ENCODE data around the gene CR1L.
"Not testable (repeated sequence)": the region's sequence is repeated elsewhere in the genome, so short reads cannot be mapped to it uniquely, and the experiment has no call there.

Gene CR1L

GRCh38 chr1:207747627-207748492 is 102.9 kb downstream of the CR1L start:
- DNase-seq: no peak

GRCh38 chr1:207748737-207749528 is 104.0 kb downstream of the CR1L start:
- DNase-seq: no peak

GRCh38 chr1:207750631-207751305 is 105.8 kb downstream of the CR1L start:
- no peak for DNase-seq

- DNase-seq: not testable (repeated sequence)
Measured at GRCh38 chr1:207751463-207751789, 106.5 kb downstream of the CR1L start.

DNA sequence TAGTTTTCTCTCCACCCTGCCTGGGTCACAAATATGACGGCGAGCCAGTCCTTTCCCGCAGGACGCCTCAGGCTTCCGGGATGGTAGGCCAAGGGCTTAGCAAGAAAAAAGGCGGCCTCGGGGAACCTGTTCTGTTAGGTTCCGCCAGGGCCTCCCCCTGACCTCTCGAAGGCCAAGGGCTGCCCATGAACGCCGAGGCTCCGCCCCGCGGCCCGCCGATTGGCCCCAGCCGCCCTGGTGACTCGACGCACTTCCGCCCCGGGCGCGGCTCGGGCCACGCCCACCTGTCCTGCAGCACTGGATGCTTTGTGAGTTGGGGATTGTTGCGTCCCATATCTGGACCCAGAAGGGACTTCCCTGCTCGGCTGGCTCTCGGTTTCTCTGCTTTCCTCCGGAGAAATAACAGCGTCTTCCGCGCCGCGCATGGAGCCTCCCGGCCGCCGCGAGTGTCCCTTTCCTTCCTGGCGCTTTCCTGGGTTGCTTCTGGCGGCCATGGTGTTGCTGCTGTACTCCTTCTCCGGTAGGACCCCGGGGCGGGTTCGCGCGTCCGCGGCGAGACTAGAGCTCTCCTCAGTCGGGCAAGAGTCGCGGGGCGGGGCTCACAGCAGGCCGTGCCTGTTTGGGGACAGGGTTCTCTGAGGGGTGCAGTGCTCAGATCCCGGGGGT is 107.0 kb downstream of the CR1L start, which contains the start of gene CD46:
CD46 (plus strand) TSS at position 265 of the 666 bp plus-strand sequence; CDS start at position 424, 159 bp downstream.
- DNase-seq: peak; percentile 94

DNA sequence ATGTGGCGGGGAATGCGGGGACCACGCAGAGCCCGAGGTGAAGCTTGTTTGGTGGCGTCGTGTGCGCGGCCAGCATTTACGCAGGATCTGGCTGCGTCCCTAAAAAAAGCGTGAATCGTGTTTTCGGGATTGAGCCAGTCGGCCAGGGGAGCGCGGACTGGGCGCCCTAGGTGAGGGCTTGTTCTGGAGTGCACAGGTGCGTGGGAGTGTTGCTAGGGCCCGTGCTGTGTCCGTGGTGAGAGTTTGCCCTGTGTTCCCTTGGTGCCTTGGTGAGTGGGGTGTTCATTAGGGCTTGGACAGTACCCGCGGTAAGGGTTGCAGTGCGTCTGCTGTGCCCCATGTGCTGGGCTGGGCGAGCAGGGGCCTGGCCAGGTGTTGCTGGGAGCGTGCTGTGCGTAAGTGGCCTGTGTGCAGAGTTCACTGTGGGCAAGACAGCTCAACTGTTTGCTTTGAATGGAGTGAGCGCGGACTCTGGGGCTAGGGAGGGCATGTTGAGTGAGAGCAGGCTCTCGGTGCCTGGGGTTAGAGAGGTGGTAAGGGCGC is 107.6 kb downstream of the CR1L start:
- peak; percentile 33 for DNase-seq

DNA sequence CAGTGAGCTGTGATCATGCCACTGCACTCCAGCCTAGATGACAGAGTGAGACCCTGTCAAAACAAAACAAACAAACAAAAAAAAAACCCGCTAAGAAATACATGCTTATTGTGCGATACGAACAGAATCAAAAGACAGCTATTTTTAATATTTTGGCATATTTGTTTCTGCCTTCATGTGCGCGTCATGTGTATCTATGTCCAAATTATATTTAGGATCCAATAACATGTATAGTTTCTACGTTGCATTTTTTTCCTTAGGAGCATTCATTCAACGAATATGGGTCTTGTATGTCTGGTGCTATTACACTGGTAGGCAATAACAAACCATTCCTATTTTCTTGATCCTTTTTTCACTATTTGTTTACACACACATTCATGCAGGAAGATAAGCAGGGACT is 108.7 kb downstream of the CR1L start:
- DNase-seq: no peak

DNA sequence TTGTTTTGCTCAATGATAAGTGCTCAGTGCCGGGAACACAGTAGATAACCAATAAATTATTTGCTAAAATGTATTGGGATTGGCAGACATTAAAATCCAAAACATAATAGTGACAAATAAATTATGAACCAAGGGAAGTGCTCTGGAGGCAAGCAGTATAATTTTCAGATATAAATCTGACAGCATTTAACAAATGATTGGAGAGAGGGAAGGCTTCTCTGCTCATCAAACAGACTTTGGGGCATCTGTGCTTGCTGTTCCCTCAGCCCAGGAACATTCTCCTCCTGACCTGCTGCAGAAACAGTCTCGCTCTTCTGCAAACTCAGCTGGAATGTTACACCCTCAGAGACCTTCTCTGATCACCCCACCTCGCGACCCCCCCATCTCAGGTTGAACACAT is 109.1 kb downstream of the CR1L start:
- DNase-seq: no peak

DNA sequence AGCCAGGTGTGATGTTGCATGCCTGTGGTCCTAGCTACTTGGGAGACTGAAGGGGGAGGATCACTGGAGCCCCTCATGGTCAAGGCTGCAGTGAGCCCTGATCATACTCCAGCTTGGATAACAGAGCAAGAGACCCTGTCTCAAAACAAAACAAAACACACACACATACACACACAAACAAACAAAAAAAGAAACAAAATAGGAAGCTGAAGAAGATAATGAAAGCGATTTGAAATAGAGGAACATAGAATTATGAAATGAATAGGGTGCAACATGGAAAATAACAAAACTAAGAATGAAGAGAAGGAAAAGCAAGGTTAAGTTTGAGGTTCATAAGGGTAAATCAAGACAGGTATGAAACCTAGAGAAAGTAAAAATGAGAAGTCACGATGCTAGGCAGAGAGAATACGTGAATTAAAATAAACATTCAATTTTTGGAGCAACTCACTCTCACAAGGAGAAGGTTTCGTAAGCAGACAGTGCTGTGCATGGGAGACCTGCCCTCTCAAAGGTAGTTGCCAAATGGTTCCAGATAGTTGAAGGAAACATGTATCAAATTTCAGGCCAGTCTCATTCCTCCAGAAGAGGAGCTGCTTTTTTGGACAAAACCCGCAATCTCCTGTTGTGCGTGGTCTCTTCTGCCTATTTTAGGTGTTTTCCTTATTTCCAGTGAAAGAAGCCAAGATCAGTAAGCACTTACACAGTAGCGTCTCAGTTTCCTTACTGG is 110.2 kb downstream of the CR1L start:
- no peak for DNase-seq

DNA sequence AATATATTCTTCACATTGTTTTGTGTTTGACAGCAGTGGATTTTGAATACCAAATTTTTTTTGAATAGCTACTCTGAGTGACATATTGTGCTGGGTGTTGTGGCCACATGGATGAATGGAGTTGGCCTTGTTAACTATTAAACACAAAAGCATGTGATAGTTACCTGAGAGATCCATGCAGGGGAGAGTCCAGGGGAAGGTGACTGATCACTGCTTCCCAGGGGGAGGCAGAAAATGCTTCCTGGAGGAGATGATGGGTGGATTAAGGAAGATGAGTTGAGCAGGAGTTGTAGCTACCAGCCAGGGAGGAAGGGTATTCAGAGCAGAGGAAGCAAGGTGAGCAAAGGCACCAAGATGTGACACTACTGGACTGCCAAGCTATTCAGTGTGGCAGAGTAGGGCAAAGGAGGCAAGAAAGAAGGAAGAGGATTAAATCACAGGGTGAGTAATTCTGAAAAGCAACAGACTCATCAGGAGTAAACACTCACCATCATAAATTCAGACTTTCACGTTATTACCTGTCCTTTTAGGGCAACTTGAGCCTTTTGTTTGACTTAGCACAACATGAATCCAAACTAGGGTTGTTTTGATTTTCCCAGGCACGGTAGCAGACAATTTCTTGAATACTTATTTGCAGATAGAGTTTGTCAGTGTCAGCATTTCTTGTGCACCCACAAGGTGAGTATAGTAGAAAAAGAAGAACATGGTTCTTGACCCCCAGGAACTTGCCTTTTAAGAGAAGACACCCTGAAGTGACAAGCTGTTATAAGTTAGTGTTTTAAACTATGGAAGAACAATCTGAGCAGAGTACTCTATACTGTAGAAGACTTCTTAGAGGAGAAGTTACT is 111.1 kb downstream of the CR1L start:
- no peak for DNase-seq

DNA sequence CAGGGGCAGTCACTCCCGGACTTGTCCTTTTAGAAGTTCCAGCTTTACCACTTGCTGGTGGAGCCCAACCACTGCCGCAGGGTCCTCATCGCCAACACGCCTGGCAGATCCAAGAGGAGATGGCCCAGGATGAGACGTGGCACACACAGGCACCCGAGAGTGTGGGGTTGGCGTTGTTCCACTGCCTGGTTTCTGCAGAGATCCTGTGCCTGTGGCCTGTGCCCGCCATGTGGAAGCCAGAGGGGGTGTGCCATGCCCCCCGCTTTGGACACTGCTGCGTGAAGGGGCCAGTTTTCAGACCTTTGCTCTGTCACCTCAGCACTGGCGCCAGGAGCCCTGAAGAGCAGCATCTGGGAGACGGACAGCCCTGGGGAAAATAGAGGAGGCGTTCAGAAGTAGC is 117.7 kb downstream of the CR1L start:
- no peak for DNase-seq

- DNase-seq: no peak
Measured at GRCh38 chr1:207763091-207763490, 118.2 kb downstream of the CR1L start.

DNA sequence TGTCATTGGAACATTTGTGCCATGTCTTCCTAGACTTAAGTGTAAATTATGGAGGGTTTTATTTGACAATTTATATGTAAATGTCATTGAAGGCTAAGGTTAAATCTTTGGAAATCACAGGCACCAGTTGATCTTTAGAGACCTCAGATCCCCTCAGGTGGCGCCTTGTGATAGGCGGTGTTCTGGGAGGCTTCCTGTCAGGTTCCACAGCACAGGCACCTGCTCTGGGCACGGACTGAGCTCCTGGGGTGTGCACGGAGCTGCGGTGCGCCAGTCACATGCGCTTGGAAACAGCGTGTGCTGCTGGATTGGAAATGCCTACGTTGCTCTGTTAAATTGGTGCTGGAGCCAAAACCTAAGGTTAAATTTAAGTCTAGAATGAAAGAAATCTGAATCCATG is 119.0 kb downstream of the CR1L start:
- no peak for DNase-seq

GRCh38 chr1:207766569-207766968 is 121.6 kb downstream of the CR1L start:
- DNase-seq: no peak

DNA sequence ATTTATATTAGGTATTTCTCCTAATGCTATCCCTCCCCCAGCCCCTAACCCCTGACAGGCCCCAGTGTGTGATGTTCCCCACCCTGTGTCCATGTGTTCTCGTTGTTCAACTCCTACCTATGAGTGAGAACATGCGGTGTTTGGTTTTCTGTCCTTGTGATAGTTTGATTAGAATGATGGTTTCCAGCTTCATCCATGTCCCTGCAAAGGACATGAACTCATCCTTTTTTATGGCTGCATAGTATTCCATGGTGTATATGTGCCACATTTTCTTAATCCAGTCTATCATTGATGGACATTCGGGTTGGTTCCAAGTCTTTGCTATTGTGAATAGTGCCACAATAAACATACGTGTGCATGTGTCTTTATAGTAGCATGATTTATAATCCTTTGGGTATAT is 125.6 kb downstream of the CR1L start:
- DNase-seq: not testable (repeated sequence)
